ENCODE results near the gene PPP1R1A.

- no peak for TF ChIP-seq CTCF (IDR thresholded peaks at IDR 0.05; ENCODE audit: low read depth, low read length)
- TF ChIP-seq EZH2phosphoT487 (IDR thresholded peaks at IDR 0.05; ENCODE audit: low read depth), result no peak
Measured at GRCh38 chr12:54565310-54565985, 23.0 kb downstream of the PPP1R1A start.
